ENCODE measurements around the gene PIK3R3.

GRCh38 chr1:46136711-46137110, 4.3 kb upstream of the PIK3R3 start:
- no peak for TF ChIP-seq CTCF (IDR thresholded peaks at IDR 0.05)
- TF ChIP-seq POLR2A (IDR thresholded peaks at IDR 0.05) = no peak
